GM19035 (cell line): ENCODE results near the gene SIK3.

ENCODE experiments used
- ATAC-seq: cut with Tn5 transposase; IDR thresholded peaks from one replicate; pipeline ENCODE4 v1.9.1; 2021; ENCODE audit not compliant: unreplicated experiment

SIK3 gene

GRCh38 chr11:116870054-116870453 lies 228.2 kb downstream of the SIK3 start:
- ATAC-seq, result no peak

- no peak for ATAC-seq
These were observed 228.6 kb downstream of the SIK3 start for GRCh38 chr11:116869610-116870009.

DNA sequence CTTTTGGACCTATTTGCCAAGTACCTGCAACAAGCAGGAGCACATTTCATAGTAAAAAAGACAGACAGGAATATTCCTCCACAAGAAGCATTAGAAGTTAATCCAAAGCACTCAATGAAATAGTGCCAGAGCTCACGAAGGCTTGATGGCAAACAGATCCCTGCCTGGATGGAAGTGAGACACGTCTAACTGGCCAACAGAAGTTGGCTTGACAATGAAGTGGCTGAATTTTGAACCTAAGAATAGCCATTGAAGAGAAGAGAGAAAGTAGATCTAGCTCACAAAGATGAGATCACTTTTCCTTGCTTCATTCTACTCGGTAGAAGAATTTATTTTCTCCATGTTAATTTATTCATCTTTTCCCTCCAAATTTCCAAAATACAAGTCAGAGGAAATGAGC lies 230.2 kb downstream of the SIK3 start:
- no peak for ATAC-seq

DNA sequence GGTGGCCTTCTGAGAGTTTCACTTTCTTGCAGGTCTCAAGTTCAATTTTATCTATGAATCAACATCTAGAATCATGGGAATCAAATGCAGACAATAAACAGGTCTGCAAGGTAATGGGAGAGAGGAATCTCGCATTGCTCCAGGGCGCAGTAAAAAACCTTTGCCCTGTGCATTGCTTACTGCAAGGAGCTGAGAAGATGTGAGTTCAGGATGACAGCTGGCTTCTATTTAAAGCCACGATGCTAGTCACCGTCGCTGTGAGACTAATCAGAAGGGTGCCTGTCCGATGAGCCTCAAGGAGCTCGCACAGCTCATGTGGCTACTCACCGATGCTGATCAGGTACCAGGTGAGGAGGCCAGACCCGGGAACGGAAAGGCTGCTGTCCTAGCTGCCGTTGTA lies 230.6 kb downstream of the SIK3 start:
- no peak for ATAC-seq

- ATAC-seq, result no peak
These were observed 231.3 kb downstream of the SIK3 start for GRCh38 chr11:116866804-116867455.

DNA sequence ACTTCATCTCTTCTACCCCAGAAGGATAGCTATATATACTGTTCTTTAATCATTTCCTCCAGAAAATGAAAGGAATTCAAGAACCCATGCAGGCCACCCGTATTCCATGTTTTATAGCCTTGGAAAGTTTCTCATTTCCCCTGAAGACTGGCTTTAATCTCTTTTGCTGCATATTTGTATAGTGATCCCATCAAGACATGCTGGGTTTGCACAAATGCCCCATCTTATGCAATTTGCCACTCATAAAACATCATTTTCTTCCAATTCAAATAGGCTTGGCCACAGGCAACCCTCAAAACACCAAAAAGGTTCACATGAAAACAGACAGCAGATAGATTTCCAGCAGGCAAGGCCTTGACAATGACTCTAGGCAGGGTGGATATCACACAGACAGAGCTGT lies 232.5 kb downstream of the SIK3 start:
- ATAC-seq, result no peak

GRCh38 chr11:116864531-116864930 lies 233.7 kb downstream of the SIK3 start:
- no peak for ATAC-seq

GRCh38 chr11:116862951-116863350 lies 235.3 kb downstream of the SIK3 start:
- ATAC-seq, result no peak

- ATAC-seq, result no peak
These were observed 236.0 kb downstream of the SIK3 start for GRCh38 chr11:116862185-116862584.

GRCh38 chr11:116861539-116861938 lies 236.7 kb downstream of the SIK3 start:
- no peak for ATAC-seq

DNA sequence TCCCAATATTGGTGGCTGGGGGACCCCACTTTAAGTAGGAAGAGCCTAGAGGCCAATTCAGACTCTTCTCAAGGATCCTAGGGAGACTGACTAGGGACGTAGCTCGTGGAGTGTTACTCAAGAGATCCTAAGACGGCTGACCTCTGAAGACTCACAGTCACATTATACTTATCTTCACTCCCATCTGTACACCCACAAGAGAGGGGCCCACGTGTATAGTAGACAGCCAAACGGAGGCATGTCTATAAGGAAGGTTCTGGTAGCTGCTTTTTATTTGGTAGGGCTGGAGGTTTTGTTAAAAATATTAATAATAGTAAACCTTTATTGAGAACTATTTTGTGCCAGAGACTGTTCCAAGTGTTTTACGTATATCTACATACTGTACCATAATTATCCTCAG lies 237.9 kb downstream of the SIK3 start:
- ATAC-seq, result no peak

GRCh38 chr11:116859175-116859574 lies 239.1 kb downstream of the SIK3 start:
- no peak for ATAC-seq

DNA sequence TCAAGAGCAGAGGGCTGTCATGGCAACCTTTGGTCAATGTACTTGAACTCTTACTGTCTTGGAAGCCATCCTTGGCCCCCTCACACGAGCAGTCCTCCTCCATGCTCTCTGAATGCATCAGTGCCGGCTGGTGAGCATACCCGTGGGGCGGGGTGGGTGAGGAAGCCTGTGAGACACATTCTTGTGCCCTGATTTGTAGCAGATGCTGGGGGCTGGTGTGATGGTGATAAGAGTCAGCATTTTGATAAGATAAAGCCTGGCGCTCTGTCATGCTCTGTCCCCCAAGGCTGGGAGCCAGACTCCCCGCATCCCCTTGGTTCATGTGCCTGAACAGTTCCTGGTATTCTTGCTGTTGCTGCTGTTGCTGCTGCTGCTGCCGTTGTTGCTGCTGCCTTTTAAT lies 240.3 kb downstream of the SIK3 start:
- no peak for ATAC-seq

GRCh38 chr11:116857316-116857715 lies 240.9 kb downstream of the SIK3 start:
- no peak for ATAC-seq

- no peak for ATAC-seq
These were observed 241.8 kb downstream of the SIK3 start for GRCh38 chr11:116856423-116856822.

GRCh38 chr11:116855413-116855812 lies 242.8 kb downstream of the SIK3 start:
- ATAC-seq, result no peak

DNA sequence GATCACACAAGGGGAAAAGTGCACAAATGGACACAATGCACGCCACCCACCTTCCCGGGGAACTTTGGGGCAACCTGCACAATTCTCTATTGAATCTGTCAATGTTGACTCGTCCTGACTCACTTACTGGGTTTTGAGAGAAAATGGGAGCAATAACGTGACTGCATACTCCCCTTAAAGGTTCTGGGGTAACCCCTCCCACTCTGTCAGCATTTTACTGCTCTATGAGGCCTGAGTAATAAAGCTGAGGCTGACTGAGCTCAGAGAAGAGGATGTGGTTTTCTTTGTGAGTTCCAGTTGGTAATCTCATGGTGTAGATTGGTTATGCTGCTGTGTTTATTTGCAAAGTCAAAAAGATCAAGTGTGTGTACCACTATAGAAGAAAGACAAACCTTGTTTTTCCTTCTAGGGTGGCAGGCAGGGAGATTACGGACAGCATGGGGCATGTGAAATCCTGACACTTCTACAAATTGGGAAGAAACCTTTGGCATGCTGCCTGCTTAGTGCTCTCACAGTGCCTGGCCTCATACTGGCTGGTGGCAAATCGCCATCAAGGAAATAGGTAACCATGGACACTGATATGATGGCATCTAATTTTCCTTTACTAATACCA lies 244.7 kb downstream of the SIK3 start:
- ATAC-seq, result peak; percentile 95

DNA sequence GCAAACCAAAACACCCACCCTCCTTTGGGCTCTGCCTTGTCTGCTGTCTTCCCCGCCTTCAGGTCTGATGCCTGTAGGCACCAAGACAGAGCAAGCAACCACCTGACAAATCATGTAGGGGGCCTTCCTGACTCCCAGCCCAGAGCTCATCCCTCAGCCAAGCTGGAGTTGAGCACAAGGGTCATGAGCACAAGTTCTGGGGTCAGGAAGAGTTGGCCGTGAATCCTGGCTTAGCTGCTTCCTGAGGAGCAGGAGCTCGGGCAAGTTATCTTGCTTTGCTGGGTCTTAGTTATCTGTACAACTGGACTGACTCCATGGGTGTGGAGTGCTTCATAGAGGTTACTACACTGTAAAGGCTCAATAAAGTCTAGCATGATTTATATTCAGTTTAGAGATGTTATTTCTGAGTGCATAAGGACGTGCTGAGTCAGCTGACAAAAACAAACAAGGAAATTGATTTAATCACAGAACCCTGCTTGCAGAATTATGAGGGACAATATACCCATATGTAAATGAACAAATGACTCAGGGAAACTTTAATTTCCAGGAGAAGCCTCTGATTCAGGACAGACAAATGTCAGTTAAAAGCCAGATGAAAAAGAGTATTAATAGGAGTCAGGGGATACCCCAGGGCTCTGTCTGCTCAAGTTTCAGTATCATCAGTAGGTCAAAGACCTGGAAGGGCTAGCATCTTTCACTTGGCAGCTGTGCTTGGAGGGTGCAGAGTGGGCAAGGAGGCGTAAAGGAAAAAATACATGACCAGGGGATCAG lies 245.8 kb downstream of the SIK3 start:
- no peak for ATAC-seq

GRCh38 chr11:116851626-116852025 lies 246.6 kb downstream of the SIK3 start:
- ATAC-seq, result no peak

GRCh38 chr11:116849486-116849885 lies 248.7 kb downstream of the SIK3 start:
- ATAC-seq, result no peak

- ATAC-seq, result no peak
These were observed 249.2 kb downstream of the SIK3 start for GRCh38 chr11:116849060-116849459.

DNA sequence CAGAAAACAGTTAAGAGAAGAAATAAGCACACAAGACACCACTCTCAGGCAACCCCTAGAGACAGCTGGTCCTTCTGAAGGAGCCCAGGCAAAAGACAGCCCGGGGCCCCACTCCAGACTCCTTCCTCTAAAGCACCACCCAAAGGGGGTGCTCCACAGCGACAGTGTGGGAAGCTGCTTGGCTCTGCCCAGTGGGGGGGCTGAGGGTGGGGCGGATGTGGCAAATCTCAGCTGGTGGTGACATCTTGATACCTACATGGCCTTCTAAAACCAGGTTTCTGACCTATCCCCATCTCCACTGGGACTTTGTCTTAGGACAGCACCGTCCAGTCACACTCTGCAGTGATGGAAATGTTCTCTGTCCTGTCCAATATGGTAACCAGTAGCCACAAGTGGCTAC lies 250.6 kb downstream of the SIK3 start:
- no peak for ATAC-seq
